ENCODE results near the gene PITPNB.

DNA sequence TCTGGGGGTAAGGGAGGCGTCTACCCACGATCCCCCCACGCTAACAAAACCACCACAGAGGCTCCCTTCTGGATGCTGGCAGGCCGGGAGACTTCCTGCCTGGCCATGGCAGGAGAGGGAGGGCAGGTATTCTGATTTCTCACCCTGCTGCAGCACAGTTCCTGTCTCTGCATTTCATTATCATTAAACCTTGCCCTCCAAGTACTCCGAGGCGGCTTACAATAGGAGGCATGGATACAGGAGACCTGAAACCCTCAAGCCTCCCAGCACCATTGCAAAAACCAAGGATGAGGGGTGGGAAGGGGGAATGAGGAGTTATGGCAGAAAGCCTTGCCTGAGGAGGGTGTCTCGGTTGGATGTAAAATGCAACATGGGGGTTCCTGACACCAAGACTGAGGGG, 73.4 kb downstream of the PITPNB start:
- TF ChIP-seq CTCF (IDR thresholded peaks at IDR 0.05; ENCODE audit: low read depth, low read length) (no peak), EZH2phosphoT487 (IDR thresholded peaks at IDR 0.05; ENCODE audit: low read depth) (no peak)

Measured in OCI-LY3 (cell line).